ENCODE data around the gene TRAF2. TPM values are rescaled to one million over a fixed set of nuclear protein-coding genes. Genes with fewer than 3 reads are reported as not detected.

The TRAF2 gene
- total RNA-seq, 1 donor from 2014 or later: 10.2 TPM

DNA sequence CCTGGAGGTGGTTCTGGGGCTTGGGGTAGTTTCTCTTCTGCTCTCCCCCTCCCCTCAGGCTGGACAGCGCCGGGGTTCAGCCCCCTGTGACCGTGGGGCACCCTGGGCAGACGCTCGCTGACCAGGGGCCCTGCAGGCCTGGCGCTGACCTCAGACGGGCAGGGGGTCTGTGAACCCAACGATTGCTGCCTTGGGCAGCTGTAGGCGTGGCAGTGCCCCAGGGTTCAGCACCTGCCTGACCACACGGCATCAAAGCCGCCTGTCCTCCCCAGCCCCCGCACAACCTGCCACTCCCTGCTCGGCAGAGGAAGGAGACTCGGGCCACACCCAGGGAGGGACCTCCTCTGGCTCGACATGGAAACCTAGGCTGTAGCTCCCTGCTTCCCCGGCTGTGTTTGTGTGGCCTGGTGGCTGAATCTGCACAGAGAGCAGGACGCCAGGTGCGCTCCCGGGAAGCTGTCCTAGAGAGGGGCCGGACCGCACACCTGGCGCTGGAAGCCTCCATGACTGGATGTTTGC lies 77.9 kb downstream of the TRAF2 start:
- intact Hi-C loops (cut with DNase I): no loop called here
- DNase-seq (ENCODE audit: low spot score): no peak

DNA sequence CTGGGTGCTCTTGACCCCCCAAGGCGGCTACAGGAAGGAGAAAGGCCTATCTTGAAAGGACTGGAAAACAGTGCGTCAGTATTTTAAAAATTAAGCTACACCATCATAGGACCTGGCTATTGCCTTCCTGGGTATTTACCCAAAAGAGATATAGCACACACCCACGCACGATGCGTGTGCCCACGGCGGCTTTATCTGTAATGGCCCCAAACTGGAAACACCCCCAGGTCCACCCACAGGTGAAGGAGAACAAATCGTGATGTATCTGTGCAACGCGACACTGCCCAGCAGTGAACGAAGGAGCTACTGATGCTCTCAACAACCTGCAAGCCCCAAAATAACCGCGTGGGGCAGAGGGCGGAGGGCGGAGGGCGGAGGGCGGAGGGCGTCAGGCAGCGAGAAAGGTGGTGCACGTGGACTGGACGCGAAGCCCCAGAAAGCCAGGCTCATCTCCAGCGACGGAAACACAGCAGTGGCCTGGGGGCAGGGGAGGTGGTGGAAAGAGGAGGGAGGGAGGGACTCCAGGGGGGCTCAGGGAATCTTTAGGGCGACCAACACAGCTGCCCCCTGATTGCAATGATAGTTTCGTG lies 78.6 kb downstream of the TRAF2 start:
- intact Hi-C loops (cut with DNase I): no loop called here
- no peak for DNase-seq (ENCODE audit: low spot score)

- intact Hi-C loops (cut with DNase I): no loop called here
- DNase-seq (ENCODE audit: low spot score): no peak
Observed at GRCh38 chr9:136965771-136966484, 79.6 kb downstream of the TRAF2 start.

- DNase-seq (ENCODE audit: low spot score): no peak
- intact Hi-C loops (cut with DNase I): no loop called here
Observed at GRCh38 chr9:136968333-136969127, 82.2 kb downstream of the TRAF2 start.

GRCh38 chr9:136969150-136969549 lies 82.8 kb downstream of the TRAF2 start:
- intact Hi-C loops (cut with DNase I): no loop called here
- DNase-seq (ENCODE audit: low spot score): no peak

- intact Hi-C loops (cut with DNase I): no loop called here
- DNase-seq (ENCODE audit: low spot score): no peak
Observed at GRCh38 chr9:136969774-136970173, 83.5 kb downstream of the TRAF2 start.

- intact Hi-C loops (cut with DNase I): no loop called here
- DNase-seq (ENCODE audit: low spot score): no peak
Observed at GRCh38 chr9:136970361-136970760, 84.0 kb downstream of the TRAF2 start.

DNA sequence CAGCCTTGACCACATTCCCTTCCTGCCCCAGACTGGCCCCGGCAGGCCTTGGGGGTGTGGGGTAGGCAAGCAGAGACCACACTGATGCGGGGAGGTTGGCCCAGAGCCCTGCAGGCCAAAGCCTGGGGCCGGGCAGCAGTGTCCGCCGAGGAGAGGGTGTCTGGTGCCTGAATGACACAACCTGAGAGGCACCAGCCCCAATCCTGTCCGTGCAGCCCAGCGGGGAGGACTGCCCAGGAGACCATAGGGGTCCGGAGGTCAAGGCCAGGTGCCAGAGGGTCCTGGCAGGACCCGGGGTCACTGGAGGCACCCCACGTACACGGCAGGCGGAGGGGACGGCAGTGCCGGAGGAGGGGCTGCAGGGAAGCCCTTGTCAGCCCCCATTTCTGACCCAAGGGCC lies 85.4 kb downstream of the TRAF2 start:
- intact Hi-C loops (cut with DNase I): no loop called here
- DNase-seq (ENCODE audit: low spot score): no peak

DNA sequence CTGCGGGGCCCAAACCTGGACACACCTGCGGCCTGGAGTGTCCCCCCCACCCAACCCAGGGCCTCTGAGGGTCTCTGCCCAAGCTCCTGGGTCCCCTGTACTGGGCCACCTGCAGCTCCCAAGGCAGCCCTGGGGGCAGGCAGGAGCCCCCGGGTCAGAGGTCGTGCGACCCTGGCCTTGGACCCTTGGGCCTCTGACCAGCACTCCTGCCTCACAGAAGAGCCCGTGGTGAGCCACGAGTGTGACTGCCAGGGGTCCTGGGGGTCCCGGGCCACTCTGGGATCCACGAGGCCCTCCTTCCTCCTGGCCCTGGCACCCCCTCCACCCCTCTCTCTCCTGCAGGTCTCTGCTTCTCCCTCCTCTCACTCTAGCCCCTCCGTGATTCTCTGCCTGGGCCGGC lies 86.0 kb downstream of the TRAF2 start:
- intact Hi-C loops (cut with DNase I): no loop called here
- DNase-seq (ENCODE audit: low spot score): no peak

- DNase-seq (ENCODE audit: low spot score): no peak
- intact Hi-C loops (cut with DNase I): no loop called here
Observed at GRCh38 chr9:136972743-136973142, 86.4 kb downstream of the TRAF2 start.

DNA sequence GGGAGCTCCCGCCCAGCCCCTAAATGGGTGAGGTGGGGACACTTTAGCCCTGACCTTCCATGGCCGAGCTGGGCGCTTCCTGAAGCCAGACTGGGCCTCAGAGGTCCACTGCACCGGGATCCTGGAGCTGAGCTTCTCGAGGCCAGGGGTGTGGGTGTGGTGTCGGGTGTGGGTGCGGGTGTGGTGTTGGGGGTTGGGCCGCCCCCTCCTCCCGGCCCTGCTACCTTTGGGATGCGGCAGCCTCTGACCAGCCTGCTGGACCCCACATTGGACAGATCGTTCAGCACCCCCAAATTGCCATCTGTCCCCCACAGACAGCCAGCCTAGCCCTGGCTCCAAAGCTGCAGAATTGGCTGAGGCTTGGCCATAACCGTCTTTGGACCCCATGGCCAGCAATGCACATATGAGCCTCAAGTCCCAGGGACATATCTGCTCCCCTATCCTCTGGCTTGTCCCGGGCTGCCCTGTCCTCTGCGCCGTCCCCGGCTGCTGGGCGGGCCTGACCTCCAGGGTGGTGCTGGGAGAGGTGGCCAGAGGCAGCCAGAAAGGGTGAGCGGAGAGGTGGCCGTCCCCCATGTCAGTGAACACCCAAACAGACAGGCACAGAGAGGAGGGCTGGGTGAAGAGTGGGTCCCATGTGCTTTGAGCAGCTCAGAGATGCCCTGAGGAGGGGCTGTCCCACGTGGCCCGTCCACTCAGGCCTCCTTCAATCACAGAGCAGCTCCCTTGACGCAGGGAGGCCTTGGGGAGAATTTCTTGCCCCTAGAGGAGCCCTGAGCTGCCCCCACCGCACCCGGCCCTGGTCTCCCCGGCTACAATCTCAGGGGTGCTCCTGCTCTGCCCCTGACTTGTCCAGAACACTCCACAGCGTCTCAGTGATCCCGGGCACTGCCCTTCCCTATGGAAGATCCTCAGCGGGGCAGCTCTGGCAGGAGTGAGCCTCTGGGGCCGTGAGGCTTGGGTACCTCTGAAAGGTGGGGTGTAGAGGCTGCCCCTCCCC lies 87.6 kb downstream of the TRAF2 start:
- intact Hi-C loops (cut with DNase I): loop anchor here (2.0 kb wide), 1 partner anchor 21 kb away; the partner anchor contains the start of gene LCN12
- DNase-seq (ENCODE audit: low spot score): no peak

GRCh38 chr9:136974817-136975535 lies 88.7 kb downstream of the TRAF2 start:
- no peak for DNase-seq (ENCODE audit: low spot score)
- intact Hi-C loops (cut with DNase I): loop anchor here (2.0 kb wide), 1 partner anchor 22 kb away; the partner anchor contains the start of gene LCN12

DNA sequence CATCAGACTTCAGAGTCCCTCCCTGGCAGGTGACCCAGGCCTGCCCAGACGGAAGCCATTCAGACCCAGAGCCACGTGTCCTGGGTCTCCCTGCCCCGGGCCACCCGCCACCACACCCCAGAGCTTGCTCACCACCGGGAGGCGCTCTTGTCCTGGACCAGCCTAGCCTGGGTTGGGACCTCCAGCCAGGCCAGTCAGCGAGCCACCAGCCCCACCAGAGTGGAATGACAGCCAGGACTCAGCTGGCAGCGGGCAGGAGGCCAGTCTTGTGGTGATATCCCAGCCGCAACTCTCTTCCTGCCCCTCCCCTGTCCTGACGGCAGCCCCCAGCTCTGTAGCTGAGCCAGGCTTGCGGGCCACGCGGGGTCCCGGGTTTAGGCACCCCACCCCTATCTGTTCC lies 89.3 kb downstream of the TRAF2 start:
- intact Hi-C loops (cut with DNase I): loop anchor here (2.0 kb wide), 2 partner anchors 17 to 23 kb away; partner anchors contain the start of genes LCN12 and PAXX

More for the DNA sequence above, 89.3 kb downstream of the TRAF2 start:
- no peak for DNase-seq (ENCODE audit: low spot score)

Small RNA genes lying within 50 kb of the gene (microRNA-seq; reads per million reads assigned to microRNA genes)
- gene MIR4479: not detected

Other genes starting within 250 kb of the TRAF2 start
- 85.3 TPM for gene EGFL7, start 223.6 kb upstream of the TRAF2 start, total RNA-seq
- 48.4 TPM for gene AGPAT2, start 199.1 kb upstream of the TRAF2 start, total RNA-seq
- gene DIPK1B, start 173.9 kb upstream of the TRAF2 start, total RNA-seq: 28.3 TPM
- 3.3 TPM for gene LCN10, start 143.6 kb upstream of the TRAF2 start, total RNA-seq
- gene LCN6, start 138.0 kb upstream of the TRAF2 start, total RNA-seq: 4.5 TPM
- gene LCN8, start 128.3 kb upstream of the TRAF2 start, total RNA-seq: not detected
- gene LCN15, start 122.0 kb upstream of the TRAF2 start, total RNA-seq: not detected
- gene TMEM141, start 95.2 kb upstream of the TRAF2 start, total RNA-seq: 62.5 TPM
- gene CCDC183, start 90.2 kb upstream of the TRAF2 start, total RNA-seq: 1.6 TPM
- 66.4 TPM for gene RABL6, start 78.6 kb upstream of the TRAF2 start, total RNA-seq
- 8.6 TPM for gene AJM1, start 44.0 kb upstream of the TRAF2 start, total RNA-seq
- 296 TPM for gene PHPT1, start 37.1 kb upstream of the TRAF2 start, total RNA-seq
- 11.0 TPM for gene MAMDC4, start 34.2 kb upstream of the TRAF2 start, total RNA-seq
- gene EDF1, start 20.2 kb upstream of the TRAF2 start, total RNA-seq: 293 TPM
- 162 TPM for gene FBXW5, start 58.2 kb downstream of the TRAF2 start, total RNA-seq
- gene C8G, start 58.7 kb downstream of the TRAF2 start, total RNA-seq: 3.4 TPM
- 20.7 TPM for gene LCN12, start 65.8 kb downstream of the TRAF2 start, total RNA-seq
- gene PTGDS, start 91.0 kb downstream of the TRAF2 start, total RNA-seq: 1,323 TPM
- gene LCNL1, start 96.5 kb downstream of the TRAF2 start, total RNA-seq: 5.9 TPM
- gene PAXX, start 105.9 kb downstream of the TRAF2 start, total RNA-seq: 26.0 TPM
- 12.9 TPM for gene CLIC3, start 110.1 kb downstream of the TRAF2 start, total RNA-seq
- 41.5 TPM for gene ABCA2, start 141.7 kb downstream of the TRAF2 start, total RNA-seq
- 0.22 TPM for gene FUT7, start 145.6 kb downstream of the TRAF2 start, total RNA-seq
- 96.4 TPM for gene NPDC1, start 159.7 kb downstream of the TRAF2 start, total RNA-seq
- gene ENTPD2, start 167.5 kb downstream of the TRAF2 start, total RNA-seq: 0.92 TPM
- gene SAPCD2, start 184.0 kb downstream of the TRAF2 start, total RNA-seq: 0.11 TPM
- 6.5 TPM for gene UAP1L1, start 191.0 kb downstream of the TRAF2 start, total RNA-seq
- gene MAN1B1, start 200.5 kb downstream of the TRAF2 start, total RNA-seq: 27.2 TPM
- 150 TPM for gene DPP7, start 228.2 kb downstream of the TRAF2 start, total RNA-seq

All from cardiac septum (tissue), 1 donor.